HG03103 (cell line): Measurements from ENCODE around the gene MYH14.

ENCODE experiments used
- ATAC-seq: cut with Tn5 transposase; IDR thresholded peaks from one replicate; pipeline ENCODE4 v1.9.1; 2021; ENCODE audit warnings: low read depth; ENCODE audit not compliant: unreplicated experiment

MYH14 gene

DNA sequence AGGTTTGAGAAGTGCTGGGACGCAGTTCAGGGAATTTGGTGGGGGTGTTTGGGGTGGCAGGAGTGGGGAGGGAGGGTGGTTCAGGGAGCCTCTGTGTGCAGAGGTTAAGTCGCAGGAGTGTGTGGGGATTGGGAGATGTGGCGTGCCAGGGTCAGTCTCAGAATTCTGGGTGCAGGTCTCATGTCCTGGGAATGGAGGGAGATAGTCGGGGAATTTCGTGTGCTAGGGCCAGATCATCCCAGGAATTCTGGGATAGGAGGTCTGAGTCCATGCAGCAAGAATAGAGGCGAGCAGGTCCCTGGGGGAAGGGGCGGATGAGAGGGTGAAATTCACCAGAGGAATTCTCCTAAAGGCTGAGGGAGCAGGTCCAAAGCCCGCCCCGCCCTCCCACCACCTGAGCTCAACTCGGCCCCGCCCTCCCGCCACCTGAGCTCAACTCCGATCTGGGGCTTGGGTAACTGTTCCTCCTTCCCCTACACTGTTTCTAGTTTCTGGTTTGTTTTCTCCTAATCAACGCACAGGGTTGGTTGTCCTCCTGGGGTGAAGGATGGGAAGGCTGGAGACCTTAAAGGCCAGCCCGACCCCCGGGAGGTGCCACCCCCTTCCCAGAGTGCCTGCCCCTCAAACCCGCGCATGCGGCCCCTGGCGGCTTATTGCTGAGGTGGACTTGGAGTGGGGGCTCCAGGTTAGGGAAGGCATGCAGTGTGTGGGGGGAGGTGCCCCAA lies 110.6 kb downstream of the MYH14 start:
- ATAC-seq = no peak

DNA sequence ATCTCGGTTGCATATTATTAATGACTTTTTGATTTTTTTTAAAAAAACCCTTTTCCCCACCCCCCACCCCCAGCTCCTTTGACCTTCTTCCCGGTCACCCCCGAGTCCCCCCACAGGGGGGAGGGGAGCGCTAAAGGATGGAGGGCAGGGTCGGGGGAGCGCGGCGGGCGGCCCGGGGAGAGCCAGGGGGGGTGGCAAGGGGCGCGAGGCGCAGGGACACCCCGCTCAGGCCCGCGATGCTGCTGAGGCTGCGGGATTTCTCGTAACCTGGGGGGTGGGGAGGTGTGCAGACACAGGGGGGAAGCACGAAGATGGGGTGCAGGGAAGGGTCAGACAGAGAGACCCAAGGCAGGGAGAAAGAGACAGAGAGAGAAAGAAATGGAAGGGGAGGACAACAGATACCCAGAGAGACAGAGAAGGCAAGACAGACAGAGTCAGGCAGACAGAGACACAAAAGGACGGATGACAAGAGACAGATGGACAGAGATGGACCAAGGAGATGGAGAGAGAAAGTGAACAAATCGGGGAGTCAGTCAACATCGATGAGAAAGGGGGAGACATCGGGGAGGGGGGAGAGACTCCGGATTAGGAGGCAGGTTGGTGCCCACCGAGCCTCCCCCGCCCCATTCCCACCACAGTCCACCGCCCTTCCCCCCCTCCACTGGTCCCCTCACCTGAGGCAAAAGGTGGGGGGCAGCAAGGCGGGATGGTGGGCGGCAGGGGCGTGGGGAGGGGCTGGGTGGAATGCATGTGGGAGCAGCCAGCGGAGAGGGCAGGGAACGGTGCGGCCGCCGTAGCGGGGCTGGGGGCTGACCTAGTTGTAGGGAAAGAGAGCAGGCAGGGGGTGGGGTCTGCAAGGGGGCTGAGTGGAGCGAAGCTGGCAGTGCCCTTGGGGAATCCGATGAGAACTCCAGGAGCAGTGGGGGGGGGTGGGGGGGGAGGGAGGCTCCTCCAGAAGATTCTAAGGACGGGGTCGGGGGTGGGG lies 111.6 kb downstream of the MYH14 start:
- no peak for ATAC-seq

DNA sequence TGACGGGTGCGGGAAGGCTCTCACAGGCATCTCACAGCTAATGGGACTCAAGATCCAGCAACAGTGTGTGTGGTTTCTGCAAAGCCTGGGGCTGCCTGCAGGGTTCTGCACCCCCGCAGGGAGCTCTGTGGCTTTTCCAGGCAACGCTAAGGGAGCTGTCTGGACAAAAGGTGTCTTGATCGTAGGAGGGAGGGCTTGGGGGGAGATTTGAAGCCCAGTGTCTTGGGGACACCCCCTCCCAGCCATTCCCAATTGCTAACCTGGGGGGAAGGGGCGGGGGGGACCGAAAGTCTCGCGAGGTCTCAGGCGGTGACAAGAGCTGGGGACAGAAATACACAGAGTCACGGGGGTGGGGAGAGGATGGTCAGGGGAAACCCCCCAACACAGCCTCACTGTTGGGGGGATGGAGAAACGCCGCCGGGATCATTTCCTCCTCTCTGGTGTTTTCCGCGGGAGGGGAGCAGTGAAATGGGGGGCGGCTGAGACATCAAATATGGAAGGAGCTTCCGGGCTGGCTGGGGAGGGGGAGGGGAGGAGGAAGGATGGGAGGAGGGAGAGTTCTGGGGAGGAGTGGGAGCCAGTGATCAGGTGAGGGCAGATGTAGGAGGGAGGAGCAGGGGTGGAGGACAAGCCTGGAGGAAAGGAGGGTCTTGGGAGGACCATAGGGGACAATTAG lies 112.5 kb downstream of the MYH14 start:
- ATAC-seq = no peak

DNA sequence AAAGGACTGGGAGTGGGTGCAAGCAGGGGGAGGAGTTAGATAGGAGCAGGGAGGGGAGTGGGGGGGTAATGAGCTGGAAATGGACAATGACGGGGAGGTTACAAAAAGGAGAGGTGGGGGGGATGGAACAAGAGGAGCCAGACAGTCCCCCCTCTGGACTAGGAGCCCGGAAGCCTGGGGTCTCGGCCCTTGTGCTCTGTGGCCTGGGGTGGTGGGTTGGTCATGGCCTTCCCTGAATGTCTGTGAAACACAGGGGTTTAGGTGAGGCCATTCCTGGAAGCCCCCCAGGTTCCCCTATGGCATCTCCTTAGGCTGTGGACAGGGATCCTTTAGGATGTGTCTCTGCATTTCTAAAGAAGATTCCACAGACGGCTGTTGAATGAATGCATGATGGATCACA lies 113.7 kb downstream of the MYH14 start:
- ATAC-seq = no peak

DNA sequence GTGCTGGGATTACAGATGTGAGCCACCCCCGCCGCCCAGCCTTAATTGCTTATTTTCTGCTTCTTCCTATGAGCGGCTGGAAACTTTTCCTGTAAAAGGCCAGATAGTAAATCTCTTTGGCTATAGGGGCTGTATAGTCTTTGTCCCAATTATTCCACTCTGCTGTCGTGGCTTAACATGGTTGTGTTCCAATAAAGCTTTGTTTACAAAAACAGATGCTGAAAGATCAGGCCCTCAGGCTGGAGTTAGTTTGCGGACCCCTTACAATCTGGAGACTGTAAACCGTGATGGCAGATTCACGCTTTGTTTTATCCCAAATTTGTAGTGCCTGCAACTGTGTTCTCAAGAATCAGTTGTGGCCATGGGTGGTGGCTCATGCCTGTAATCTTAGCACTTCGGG lies 115.0 kb downstream of the MYH14 start:
- no peak for ATAC-seq

DNA sequence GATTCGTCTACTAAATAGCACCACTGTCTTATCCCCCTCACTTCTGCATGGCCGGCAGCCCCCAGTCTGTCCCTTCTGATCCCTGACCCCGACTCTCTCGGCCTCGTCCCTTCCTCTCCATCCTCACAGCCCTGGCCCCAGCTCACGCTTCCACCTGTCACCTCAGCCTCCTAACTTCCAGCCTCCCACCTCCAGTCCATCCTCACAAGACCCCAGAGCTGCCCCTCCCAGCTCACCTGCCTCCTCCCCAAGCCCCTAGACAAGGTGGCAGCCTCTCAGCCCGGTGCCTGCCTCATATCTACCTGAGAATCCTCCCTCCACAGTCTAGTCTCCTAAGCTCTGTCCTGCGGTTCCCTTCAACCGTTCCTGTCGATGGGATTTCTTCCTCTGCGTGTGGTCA lies 115.7 kb downstream of the MYH14 start:
- ATAC-seq = no peak

DNA sequence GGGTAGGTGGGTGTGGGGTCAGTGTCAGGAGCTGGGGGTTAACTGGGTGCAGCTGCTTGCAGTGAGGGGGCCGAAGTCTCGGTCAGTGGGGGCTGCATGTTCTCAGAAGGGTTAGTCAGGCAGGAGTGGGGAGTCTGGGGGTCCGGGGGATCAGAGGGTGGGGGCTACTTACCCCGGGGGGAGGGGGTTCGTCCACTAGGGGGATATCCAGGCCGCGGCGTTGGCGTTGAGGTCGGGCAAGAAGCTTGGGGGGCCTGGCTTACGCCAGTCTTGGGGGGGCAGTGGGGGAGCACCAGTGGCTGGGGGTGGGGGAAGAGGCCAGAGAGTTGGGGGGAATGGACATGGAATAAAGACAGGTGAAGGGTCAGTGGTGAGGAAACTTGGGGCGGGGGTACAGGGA lies 116.6 kb downstream of the MYH14 start:
- no peak for ATAC-seq

DNA sequence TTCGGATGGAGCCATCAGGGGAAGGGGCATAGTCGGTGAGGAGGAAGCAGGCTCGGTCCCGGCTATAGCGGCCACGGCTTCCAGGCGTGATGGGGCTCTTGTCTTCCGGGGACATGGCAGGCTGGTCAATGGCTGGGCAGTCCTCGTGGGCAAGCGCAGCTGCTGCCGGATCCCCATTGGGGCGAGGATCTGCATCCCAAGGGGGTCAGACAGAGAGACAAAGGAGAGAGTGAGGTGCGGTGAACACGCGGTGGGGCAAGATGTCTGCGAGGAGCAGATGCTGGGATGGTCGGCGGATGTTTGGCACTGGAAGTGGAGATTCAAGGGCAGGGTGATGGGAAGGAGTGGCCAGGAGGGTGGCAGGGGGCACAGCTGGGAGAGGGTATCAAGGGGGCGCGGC lies 117.2 kb downstream of the MYH14 start:
- ATAC-seq = no peak

DNA sequence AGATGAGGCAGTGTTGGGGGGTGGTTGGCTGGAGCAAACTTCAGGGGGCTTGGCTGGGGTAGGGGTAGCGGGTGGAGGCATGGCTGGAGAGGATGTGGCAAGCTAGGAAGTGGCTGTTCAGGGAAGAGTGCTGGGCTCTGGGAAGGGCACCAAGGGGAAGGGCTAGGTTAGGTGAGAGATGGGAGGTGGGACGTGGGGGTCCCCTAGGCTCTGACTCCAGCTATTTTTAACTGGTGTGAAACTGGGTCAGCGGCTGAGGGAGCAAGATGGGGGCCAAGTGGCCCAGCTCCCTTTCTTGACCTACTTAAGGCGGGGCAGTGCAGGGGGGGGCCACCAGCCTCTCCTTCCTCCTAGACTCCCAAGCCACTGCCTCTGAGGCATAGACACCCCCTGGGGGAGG lies 118.4 kb downstream of the MYH14 start:
- no peak for ATAC-seq

DNA sequence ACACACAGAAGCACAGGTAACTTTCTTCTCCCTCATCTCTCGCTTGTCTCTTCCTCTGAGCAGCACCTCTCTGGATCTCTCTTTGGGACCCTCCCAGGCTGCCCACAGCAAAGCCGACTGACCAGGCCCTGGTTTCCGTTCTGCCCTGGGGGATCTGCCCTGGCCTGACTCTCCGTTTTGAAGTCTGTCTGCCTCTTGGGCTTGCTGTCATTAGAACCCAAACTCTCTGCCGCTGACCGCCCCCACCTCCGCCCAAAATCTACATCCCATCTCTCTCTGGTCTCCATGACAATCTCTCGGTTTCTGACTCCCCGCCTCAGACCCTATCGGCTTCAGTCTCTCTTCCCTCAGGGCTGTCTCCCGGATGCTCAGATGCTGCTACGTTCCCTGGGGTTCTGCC lies 118.8 kb downstream of the MYH14 start:
- no peak for ATAC-seq

DNA sequence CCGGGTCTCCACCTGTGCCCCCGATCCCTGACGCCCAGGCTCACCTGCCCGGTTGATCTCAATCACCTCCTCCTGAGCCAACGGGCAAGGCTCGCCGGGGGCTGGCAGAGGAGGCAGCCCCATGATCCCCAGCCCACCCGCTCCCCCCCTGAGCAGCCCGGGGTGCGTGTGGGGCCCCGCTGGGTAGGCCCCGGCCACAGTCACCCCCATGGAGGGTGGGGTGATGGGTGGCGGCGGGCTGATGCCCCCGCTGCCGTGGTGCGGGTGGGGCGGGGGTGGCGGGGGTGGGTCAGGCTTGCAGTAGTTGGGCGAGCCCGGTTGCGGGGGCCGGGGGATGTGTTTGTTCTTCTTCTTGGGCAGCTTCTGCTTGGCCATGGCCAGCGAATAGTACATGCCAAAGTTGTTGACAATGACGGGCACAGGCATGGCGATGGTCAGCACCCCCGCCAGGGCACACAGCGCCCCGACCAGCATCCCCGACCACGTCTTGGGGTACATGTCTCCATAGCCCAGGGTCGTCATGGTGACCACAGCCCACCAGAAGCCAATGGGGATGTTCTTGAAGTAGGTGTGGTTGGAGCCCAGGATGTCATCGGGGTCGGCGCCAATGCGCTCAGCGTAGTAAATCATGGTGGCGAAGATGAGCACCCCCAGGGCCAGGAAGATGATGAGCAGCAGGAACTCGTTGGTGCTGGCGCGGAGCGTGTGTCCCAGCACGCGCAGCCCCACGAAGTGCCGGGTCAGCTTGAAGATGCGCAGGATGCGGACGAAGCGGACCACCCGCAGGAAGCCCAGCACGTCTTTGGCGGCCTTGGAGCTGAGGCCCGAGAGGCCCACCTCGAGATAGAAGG lies 119.7 kb downstream of the MYH14 start:
- ATAC-seq = no peak

DNA sequence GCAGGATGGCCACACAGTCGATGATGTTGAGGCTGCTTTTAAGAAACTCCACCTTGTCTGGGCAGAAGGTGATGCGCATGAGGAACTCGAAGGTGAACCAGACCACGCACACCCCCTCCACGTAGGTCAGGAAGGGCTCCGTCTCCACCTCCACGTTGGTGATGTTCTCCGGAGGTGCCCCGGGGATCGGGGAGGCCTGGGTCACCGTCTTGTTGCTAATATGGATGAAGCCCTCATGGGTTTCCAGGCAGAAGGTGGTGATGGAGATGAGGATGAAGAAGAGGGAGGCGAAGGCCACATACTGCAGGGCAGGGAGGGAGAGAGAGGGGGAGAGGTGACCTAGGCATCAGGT lies 120.3 kb downstream of the MYH14 start:
- ATAC-seq = no peak

DNA sequence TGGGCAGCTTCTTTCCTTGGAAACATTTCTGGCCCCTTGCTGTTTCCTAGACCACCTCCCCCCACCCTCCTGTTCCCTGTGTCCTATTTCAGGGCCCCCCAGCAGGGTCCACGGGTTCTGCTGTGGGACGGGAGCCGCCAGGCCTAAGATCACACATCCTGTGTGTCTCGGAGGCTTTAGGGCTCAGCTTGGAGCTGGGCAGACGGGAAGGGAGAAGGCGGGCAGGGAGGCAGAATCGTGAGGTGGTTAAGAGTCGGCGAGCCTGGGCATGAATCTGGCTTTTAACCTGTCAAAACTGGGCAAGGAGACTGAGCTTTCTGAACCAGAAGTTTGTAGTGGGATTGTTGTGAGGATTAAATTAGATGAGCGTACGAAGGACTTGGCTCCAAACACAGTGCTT lies 120.9 kb downstream of the MYH14 start:
- ATAC-seq = no peak

DNA sequence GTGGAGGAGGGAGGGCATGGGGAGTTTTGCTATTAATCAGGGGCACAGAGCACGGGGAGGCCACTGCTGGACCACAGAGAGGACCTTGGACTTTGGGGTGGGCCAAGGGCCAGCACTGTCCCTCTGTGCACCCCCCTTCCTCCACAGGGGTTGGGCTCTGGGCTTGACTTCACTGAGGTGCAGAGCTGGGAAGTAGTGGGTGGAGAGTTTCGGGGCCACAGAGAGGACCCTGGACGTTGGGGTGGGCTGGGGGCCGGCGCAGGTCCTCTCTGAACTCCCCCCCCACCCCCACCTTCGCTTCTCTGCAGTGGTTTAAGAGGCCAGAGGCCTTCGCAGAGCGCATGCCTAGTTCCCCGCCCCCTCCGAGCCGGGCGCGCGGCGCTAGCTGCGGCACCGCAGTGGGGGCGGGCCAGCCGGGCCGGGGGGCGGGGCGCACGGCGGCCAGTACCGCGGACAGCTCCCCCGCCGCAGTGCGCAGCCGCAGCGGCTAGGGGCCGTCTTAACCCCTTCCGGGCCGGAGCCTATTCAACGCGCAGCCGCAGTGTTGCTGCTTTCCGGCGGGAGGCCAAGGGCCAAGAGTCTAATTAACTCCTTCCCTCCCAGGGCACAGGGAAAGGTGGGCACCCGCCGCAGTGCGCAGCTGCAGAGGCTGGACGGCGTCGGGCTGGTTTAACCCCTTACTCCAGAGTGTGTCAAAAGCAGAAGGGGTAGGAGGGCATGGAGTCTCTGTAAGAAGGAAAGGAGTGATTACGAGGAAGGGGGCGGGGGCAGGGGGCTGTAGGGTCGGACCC lies 122.1 kb downstream of the MYH14 start:
- no peak for ATAC-seq

DNA sequence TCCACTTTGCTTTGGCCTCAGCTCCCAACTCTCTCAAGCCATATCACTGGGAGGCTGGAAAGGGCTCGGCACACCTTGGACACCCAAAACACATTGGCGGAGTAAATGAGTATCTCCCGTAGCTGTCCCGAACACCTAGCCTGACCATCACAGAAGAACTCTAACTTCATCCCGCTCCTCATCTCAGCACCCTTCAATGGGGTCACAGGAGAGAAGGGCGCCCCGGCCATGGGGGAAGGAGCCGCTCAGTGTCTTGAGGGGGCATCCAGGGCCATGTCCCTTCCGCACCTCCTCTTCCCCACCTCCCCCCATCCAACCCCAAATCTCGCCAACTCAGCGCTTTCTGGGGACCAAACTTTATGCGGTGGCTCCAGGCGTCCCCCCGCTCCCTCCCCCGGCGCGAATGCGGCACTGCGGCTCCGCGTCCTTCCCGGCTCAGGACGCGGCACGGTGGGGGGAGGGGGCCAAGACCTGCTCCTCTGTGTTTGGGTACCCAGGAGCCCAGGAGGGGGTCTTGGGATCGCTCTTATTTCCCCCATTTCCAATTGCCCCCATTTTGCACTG lies 122.8 kb downstream of the MYH14 start:
- no peak for ATAC-seq

DNA sequence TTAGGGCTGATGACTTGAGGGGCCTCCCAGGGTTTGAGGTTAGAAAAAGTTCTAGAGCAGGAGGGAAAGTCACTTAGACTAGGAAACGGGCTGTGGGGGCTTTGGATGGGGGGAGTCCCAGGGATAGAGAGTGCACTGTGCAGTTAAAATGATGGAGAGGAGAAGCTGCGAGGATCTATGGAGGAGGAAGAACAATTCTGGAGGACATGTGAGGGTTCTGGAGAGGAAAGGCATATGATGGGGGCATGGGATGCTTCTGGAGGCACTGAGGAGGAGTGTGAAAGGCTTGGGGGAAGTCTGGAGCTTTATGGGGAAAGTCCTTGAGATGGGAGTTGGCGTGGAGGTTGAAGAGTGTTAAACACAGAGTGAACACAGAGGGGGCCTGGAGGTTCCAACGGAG lies 123.6 kb downstream of the MYH14 start:
- no peak for ATAC-seq

DNA sequence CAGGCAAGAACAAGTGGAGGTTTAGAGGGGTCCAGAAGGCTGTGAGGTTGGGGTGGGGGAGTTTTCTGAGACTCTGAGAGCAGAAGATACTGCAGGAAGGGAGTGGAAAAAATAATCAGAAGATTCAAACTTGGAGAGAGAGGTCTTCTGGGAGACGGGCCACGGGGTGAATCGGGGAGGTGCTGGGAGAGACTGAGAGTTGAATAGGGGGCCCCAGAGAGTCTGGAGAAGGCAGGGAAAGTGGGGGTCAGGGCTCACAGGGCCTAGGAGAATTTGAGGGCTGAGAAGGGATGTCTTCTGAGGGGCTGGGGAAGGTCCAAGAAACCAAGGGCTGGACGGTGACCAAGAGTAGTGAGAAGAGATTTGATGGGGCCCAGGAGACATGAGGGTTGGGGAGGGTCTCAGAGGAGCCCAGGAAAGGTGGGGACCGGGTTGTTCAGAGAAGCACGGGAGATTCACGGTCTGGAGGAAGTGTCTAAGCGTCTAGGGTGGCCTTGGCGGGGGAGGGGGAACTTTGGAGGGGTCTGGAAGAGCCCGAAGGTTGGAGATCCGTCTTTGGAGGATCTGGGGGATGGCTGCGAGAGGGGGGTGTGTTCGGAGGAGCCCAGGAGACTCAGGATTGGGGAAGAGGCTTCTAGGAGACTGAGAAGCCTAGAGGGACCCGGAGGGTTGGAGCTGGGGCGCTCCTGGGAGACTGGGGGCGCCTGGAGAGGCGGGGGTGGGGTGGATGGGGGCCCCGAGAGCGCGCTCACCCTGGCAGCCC lies 124.2 kb downstream of the MYH14 start:
- ATAC-seq = no peak

DNA sequence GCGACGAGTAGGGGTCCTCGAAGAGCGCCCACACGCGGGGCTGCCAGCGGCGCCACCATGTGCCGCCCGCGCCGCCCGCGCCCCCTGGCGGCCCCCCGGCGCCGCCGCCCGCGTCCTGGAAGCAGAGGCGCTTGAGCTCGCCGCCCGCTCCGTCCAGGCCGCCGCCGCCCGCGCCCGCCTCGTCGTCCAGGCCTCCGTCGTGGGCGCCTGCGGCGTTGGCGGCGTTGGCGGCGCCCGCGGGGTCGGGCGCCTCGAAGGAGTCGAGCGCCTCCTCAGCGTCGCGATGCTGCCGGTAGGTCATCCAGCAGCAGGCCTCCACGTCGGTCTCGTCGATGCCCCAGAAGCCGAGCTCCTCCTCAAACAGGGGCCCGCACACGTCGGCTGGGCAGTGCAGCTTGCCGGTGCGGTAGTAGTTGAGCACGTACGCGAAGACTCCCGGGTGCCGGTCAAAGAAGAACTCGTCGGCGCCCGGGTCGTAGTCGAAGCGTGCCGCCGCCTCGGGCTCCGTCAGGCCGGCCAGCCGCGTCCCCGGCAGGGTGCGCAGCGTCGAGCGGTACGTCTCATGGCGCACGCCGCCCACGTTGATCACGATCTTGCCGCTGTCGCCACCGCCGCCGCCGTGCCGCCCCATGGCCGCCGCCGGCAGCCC lies 124.9 kb downstream of the MYH14 start:
- ATAC-seq = no peak
